ENCODE measurements around the gene NRIP1.

Gene NRIP1

DNA sequence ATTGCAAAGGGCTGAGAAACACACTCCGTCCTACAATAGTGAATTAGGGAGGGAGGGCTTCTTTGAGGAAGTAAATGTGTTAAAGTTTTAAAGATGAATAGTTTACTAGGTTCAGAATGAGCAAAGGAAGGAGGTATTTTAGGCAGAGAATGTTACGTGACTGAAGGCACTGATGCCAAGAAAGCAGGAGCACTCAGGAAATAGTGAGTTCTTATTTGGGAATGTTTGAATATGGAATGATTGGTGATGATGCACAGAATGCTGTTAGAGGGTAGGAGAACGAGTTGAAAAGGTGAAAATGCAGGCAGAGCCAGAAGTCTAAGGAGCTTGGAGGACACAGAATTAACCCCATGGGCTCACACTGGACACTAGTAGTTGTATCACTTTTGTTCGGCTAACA lies 108.0 kb downstream of the NRIP1 start:
- peak overlapping the region; percentile 70 for H3K27ac ChIP-seq
- TF ChIP-seq, protein P1, sequence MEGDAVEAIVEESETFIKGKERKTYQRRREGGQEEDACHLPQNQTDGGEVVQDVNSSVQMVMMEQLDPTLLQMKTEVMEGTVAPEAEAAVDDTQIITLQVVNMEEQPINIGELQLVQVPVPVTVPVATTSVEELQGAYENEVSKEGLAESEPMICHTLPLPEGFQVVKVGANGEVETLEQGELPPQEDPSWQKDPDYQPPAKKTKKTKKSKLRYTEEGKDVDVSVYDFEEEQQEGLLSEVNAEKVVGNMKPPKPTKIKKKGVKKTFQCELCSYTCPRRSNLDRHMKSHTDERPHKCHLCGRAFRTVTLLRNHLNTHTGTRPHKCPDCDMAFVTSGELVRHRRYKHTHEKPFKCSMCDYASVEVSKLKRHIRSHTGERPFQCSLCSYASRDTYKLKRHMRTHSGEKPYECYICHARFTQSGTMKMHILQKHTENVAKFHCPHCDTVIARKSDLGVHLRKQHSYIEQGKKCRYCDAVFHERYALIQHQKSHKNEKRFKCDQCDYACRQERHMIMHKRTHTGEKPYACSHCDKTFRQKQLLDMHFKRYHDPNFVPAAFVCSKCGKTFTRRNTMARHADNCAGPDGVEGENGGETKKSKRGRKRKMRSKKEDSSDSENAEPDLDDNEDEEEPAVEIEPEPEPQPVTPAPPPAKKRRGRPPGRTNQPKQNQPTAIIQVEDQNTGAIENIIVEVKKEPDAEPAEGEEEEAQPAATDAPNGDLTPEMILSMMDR (conservative IDR thresholded peaks at IDR 0.05): no peak

DNA sequence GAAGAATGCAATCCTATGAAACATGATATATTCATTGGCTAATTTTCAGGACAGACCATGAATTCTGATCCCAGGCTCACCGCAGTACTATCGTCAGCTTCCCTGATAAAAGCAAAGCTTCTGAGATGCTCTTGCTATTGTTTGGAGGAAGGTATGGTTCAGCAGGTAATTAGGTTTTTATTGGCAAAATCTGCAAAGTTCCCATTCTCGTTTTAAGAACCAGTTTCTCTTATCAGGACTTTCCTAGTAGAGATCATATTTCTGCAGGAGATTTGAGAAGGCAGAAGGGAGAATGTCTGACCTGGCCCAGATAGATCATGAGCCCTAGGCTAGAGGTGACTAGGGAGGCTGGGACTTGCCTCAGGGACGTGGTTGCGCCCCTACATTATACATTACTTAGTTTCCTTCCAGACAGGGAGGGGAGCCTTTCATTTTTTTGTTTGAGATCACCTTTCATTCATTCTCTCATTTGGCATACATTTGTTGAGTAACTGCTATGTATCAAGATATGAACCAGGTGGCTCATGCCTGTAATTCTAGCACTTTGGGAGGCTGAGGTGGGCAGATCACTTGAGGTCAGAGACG lies 108.8 kb downstream of the NRIP1 start:
- TF ChIP-seq, protein P1 (conservative IDR thresholded peaks at IDR 0.05): no peak
- peak overlapping the region; percentile 70 for H3K27ac ChIP-seq

DNA sequence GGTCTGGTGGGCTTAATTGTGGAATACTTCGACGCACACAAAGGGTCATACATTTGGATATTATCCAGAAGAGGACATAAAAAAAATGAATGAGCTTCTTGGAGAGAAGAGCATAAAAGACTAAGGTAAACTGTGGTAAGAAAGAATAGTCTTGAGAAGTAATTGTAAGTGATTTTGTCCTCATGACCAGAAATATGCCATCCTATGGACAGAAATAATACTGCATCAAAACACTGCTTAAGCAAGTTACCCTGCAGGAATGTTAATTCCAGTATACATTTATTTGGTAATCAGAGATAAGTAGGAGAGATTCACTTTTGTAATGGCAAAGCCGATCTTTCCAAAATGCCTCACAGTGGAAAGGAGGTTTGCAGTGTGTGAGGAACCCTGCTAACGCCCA lies 111.9 kb downstream of the NRIP1 start:
- H3K27ac ChIP-seq: no peak overlapping the region
- TF ChIP-seq, protein P1 (conservative IDR thresholded peaks at IDR 0.05): no peak

DNA sequence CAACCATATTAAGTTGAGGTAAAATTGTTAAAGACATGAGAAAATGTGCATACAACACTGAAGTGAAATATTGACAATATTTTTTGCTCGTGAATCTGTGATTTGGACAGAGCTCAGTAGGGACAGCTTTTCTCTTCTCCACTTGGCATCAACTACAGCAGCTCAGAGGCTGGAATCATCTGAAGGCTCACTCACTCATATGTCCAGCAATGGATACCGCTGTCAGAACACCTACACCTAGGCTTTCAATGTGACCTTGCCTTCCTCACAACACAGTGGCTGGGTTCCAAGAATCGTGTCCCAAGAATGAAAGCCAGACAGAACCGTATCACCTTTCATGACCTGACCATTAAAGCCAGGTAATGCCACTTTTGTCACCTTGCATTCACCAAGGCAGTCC lies 115.2 kb downstream of the NRIP1 start:
- no peak overlapping the region for H3K27ac ChIP-seq

DNA sequence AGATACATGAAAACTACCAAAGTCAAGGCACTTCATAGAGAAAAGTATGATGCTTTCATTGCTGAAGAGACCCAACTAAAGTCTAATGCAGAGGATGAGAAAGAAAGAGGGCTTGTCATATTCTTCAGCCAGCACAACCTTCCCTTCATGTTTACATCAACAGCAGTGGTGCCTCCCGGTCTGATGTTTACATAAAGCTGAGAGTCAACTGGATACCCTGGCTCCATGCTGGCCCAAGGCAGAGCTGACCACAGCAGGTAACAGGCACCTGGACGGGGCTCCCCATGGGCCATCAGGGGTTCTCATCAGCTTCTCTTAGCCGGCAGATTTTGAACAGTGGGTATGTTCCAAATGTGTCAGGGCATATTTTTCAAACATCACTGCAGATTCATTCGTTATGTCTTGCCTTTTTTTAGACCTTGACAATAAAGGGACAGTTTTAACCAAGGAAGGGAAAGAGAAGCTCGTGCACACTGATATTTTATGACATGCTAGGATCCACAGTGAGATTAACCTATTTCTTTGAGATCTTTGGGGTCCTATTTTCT lies 117.1 kb downstream of the NRIP1 start:
- TF ChIP-seq, protein P1 (conservative IDR thresholded peaks at IDR 0.05): no peak
- no peak overlapping the region for H3K27ac ChIP-seq

More for the DNA sequence above, 115.2 kb downstream of the NRIP1 start:
- TF ChIP-seq, protein P1 (conservative IDR thresholded peaks at IDR 0.05): no peak

GRCh38 chr21:14945176-14945575 lies 119.6 kb downstream of the NRIP1 start:
- no peak overlapping the region for H3K27ac ChIP-seq
- TF ChIP-seq, protein P1 (conservative IDR thresholded peaks at IDR 0.05): no peak

- no peak overlapping the region for H3K27ac ChIP-seq
- TF ChIP-seq, protein P1 (conservative IDR thresholded peaks at IDR 0.05): no peak
Observed at GRCh38 chr21:14943616-14944015, 121.2 kb downstream of the NRIP1 start.

Data from VCaP (cell line).